Loucy (cell line): ENCODE results near the gene PLPP4.

ENCODE experiments used
- H2AFZ ChIP-seq: fragments of 200-600 bp; sonication (generic); 2 replicates; pipeline ENCODE4 v1.6.0; 2016; ENCODE audit warnings: antibody characterized with exemption, mild to moderate bottlenecking, low read length, moderate library complexity
- H3F3A ChIP-seq: fragments of 200-600 bp; 2 replicates; pipeline ENCODE4 v1.6.0; 2016; ENCODE audit warnings: antibody characterized with exemption, low read depth, mild to moderate bottlenecking
- H3K27me3 ChIP-seq: fragments of 200-600 bp; sonication (generic); 2 replicates; pipeline ENCODE4 v1.6.1; 2014; ENCODE audit warnings: low read length, mild to moderate bottlenecking; ENCODE audit not compliant: insufficient read depth, poor library complexity, severe bottlenecking
- H3K36me3 ChIP-seq: fragments of 200-600 bp; sonication (generic); 2 replicates; pipeline ENCODE4 v1.6.1; 2016; ENCODE audit warnings: low read length; ENCODE audit not compliant: insufficient read depth
- H3K4me1 ChIP-seq: fragments of 200-600 bp; sonication (generic); 2 replicates; pipeline ENCODE4 v1.5.1; 2014; ENCODE audit warnings: low read length, mild to moderate bottlenecking; ENCODE audit not compliant: insufficient read depth, poor library complexity, severe bottlenecking
- H3K4me2 ChIP-seq: fragments of 200-600 bp; sonication (generic); 2 replicates; pipeline ENCODE4 v1.6.0; 2014; ENCODE audit warnings: antibody characterized with exemption, low read length, low read depth, mild to moderate bottlenecking; ENCODE audit not compliant: poor library complexity, severe bottlenecking
- H3K4me3 ChIP-seq: fragments of 200-600 bp; sonication (generic); 2 replicates; pipeline ENCODE4 v1.5.1; 2014; ENCODE audit warnings: low read length, mild to moderate bottlenecking, mixed read lengths; ENCODE audit not compliant: poor library complexity, severe bottlenecking
- H3K79me2 ChIP-seq: fragments of 200-600 bp; sonication (generic); 2 replicates; pipeline ENCODE4 v1.6.1; 2014; ENCODE audit warnings: low read length; ENCODE audit not compliant: insufficient read depth
- H3K9ac ChIP-seq: fragments of 200-600 bp; sonication (generic); 2 replicates; pipeline ENCODE4 v1.6.0; 2014; ENCODE audit warnings: mild to moderate bottlenecking, low read depth, low read length, moderate library complexity; ENCODE audit not compliant: poor library complexity, severe bottlenecking
- H3K9me2 ChIP-seq: fragments of 200-600 bp; sonication (generic); replicated peaks from 2 replicates; pipeline ENCODE4 v1.6.1; 2016; ENCODE audit warnings: low read depth, low read length, mixed read lengths
- H3K9me3 ChIP-seq: fragments of 200-600 bp; sonication (generic); 2 replicates; pipeline ENCODE4 v1.6.1; 2014; ENCODE audit warnings: mild to moderate bottlenecking, antibody characterized with exemption, low read length, low read depth; ENCODE audit not compliant: insufficient read depth
- H4K20me1 ChIP-seq: fragments of 200-600 bp; sonication (generic); 2 replicates; pipeline ENCODE4 v1.6.0; 2014; ENCODE audit warnings: antibody characterized with exemption, low read length, mild to moderate bottlenecking; ENCODE audit not compliant: insufficient read depth, poor library complexity, severe bottlenecking
- EZH2phosphoT487 ChIP-seq: fragments of 200-600 bp; IDR thresholded peaks from 2 replicates; pipeline ENCODE4 v1.6.1; 2018; ENCODE audit warnings: antibody characterized with exemption, mild to moderate bottlenecking, moderate library complexity, borderline replicate concordance
- TF ChIP-seq, protein P1 (sequence below): fragments of 200-600 bp; sonication (generic); conservative IDR thresholded peaks from 2 replicates; pipeline ENCODE4 v1.5.1; 2014; ENCODE audit warnings: mild to moderate bottlenecking, antibody characterized with exemption, low read length

PLPP4 gene

DNA sequence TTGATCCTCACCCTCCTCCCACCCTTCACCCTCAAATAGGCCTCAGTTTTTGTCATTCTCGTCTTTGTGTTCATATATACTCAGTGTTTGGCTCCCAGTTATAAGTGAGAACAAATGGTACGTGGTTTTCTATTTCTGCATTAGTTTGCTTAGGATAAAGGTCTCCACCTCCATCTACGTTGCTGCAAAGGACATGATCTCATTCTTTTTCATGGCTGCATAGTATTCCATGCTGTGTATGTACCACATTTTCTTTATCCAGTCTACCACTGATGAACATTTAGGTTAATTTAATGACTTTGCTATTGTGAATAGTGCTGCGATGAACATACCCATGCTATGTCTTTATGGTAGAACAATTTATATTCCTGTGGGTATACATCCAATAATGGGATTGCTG, 91.2 kb downstream of the PLPP4 start:
- TF ChIP-seq EZH2phosphoT487, result no peak
- TF ChIP-seq, protein P1, sequence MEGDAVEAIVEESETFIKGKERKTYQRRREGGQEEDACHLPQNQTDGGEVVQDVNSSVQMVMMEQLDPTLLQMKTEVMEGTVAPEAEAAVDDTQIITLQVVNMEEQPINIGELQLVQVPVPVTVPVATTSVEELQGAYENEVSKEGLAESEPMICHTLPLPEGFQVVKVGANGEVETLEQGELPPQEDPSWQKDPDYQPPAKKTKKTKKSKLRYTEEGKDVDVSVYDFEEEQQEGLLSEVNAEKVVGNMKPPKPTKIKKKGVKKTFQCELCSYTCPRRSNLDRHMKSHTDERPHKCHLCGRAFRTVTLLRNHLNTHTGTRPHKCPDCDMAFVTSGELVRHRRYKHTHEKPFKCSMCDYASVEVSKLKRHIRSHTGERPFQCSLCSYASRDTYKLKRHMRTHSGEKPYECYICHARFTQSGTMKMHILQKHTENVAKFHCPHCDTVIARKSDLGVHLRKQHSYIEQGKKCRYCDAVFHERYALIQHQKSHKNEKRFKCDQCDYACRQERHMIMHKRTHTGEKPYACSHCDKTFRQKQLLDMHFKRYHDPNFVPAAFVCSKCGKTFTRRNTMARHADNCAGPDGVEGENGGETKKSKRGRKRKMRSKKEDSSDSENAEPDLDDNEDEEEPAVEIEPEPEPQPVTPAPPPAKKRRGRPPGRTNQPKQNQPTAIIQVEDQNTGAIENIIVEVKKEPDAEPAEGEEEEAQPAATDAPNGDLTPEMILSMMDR, result no peak
- H3F3A ChIP-seq, result no peaks in the 10 kb centered on the region
- H3K4me3 ChIP-seq, result no peak overlapping the region
- H4K20me1 ChIP-seq, result no peaks in the 10 kb centered on the region
- no peaks in the 10 kb centered on the region for H3K79me2 ChIP-seq
- no peaks in the 10 kb centered on the region for H3K27me3 ChIP-seq
- H2AFZ ChIP-seq, result no peak overlapping the region
- H3K4me2 ChIP-seq, result no peak overlapping the region
- H3K9me2 ChIP-seq, result no peaks in the 10 kb centered on the region
- no peaks in the 10 kb centered on the region for H3K4me1 ChIP-seq
- H3K36me3 ChIP-seq, result no peaks in the 10 kb centered on the region
- no peaks in the 10 kb centered on the region for H3K9me3 ChIP-seq
- no peak overlapping the region for H3K9ac ChIP-seq

DNA sequence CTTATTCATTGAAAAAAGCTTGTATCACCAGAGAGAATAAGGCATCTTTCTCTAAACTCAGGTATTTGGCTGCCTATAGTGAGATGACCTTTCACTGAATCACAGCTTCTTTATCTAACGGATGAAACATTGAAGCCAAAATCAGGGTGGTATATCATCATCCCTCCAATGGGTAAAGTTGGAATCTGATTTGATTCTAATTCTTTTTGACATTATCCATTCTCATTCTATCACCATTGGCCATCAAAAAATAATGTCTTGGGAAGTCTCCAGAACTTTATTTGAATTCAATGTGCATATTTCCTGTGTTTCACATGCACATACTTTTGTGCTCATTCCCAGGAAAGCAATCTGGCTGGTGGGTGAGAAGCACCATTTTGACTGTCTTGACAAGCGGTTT, 95.2 kb downstream of the PLPP4 start:
- no peak overlapping the region for H3K4me3 ChIP-seq
- H3F3A ChIP-seq, result no peaks in the 10 kb centered on the region
- H2AFZ ChIP-seq, result no peak overlapping the region
- no peaks in the 10 kb centered on the region for H3K79me2 ChIP-seq
- H4K20me1 ChIP-seq, result no peaks in the 10 kb centered on the region
- no peaks in the 10 kb centered on the region for H3K4me1 ChIP-seq
- no peak overlapping the region for H3K4me2 ChIP-seq
- H3K27me3 ChIP-seq, result no peaks in the 10 kb centered on the region
- no peaks in the 10 kb centered on the region for H3K36me3 ChIP-seq
- H3K9me2 ChIP-seq, result no peaks in the 10 kb centered on the region
- no peaks in the 10 kb centered on the region for H3K9me3 ChIP-seq
- no peak overlapping the region for H3K9ac ChIP-seq
- TF ChIP-seq, protein P1, result no peak
- TF ChIP-seq EZH2phosphoT487, result no peak

DNA sequence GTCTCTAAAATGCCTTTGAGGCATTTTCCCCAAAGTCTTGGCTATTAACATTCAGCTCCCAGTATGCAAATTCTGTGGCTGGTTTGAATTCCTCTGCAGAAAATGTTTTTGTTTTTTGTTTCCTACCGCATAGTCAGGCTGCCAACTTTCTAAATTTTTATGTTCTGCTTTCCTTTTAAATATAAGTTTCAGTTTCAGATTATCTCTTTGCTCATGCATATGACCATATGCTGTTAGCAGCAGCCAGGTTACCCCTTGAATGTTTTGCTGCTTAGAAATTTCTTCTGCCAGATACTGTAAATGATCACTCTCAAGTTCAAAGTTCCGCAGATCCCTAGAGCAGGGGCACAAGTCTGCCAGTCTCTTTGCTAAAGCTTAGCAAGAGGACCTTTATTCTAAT, 96.9 kb downstream of the PLPP4 start:
- Histone ChIP-seq H3K9me2 (no peaks in the 10 kb centered on the region), H3K79me2 (no peaks in the 10 kb centered on the region), H3K9ac (no peak overlapping the region), H3F3A (no peaks in the 10 kb centered on the region), H3K4me3 (no peak overlapping the region), H3K4me1 (no peaks in the 10 kb centered on the region), H3K27me3 (no peaks in the 10 kb centered on the region), H4K20me1 (no peaks in the 10 kb centered on the region), H2AFZ (no peak overlapping the region), H3K9me3 (no peaks in the 10 kb centered on the region), H3K36me3 (no peaks in the 10 kb centered on the region), H3K4me2 (no peak overlapping the region)
- no peak for TF ChIP-seq EZH2phosphoT487
- TF ChIP-seq, protein P1, result no peak
